NCI-H748 (cell line): ENCODE results near the gene P3H1.

Experiments
- DNase-seq: peaks from one replicate; lab custom pipeline; 2025; ENCODE audit not compliant: unreplicated experiment; lab: John Stamatoyannopoulos, UW

Gene P3H1

GRCh38 chr1:42746436-42747105 is 20.3 kb downstream of the P3H1 start:
- no peak for DNase-seq

GRCh38 chr1:42745851-42746250 is 21.0 kb downstream of the P3H1 start:
- no peak for DNase-seq

- DNase-seq, result no peak
Measured at GRCh38 chr1:42744148-42744413, 22.7 kb downstream of the P3H1 start.

- DNase-seq, result no peak
Measured at GRCh38 chr1:42743317-42744147, 23.3 kb downstream of the P3H1 start.

DNA sequence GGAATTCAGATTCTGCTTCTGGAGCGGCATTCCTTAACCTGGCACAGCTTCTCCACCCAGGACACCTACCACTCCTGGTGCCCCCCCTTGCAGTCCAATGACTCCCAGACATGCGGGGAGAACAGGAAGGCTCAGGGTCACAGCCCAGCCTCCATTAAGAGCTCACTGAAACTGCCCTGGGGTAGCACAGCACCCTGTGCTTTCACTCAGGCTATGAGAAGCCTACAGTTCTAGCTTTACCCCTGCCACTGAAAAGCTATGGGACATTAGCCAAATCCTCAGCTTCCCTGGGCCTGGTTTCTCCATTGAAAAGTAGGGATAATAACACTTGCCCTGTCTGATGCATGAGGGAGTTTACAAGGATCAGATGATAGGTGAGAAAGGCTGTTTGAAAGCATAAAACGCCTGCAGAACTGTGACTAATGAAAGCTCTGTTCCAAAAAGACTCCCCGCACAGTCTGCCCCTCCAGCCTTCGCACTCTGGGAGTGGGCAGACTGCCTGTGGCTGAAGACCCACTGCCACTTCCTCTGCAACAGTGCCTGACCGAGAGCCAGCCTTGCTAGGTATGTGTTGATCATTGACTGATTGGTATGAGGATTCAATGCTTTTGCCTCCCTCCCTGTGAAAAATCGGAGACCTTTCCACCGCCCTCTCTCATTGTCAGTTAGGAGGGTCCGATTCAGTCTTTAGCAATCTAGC is 24.1 kb downstream of the P3H1 start:
- DNase-seq, result no peak

DNA sequence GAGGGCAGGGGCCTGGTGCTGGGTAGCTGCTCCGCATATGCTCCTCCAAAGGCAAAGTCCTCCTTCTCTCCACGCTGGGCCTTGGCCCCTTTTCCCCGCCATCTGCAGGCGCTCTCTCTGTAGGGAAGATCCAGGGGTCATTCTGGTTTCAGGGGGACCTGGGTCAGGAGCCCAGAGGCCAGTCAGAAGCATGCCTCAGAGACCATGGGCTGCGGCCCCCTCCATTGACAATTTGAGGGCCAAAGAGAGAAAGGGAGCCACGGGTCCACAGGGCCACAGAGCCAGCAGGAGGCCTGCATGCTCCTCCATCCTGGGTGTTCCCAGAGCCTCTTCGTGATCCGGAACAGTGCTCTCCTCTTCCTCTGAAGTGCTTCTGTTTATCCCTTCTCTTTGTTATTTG is 24.7 kb downstream of the P3H1 start:
- DNase-seq, result no peak

DNA sequence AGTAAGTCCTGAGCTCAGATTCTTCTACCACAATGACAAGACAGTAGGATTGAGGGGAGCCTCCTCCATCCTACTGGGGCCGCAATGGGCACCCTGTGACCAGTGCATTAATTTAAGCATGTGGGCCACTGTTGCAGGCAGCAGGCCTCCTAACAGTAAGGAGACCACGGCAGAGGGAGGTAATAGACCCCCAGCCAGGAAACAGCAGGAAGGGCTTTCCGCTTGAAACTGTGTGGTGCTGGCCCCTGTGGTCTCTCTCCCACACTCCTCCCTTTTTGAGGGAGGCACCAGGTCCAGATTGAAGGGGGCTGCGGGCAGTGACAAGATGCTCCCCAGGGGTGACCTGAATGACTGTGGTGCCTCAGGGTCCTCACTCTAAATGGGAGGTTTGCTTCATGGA is 25.1 kb downstream of the P3H1 start:
- DNase-seq, result no peak

- no peak for DNase-seq
Measured at GRCh38 chr1:42740851-42741580, 25.8 kb downstream of the P3H1 start.

- no peak for DNase-seq
Measured at GRCh38 chr1:42739753-42740700, 26.8 kb downstream of the P3H1 start, which contains the start of gene CLDN19. CLDN19 (minus strand) TSS chr1:42740236; CDS start chr1:42740063, 173 bp downstream.

DNA sequence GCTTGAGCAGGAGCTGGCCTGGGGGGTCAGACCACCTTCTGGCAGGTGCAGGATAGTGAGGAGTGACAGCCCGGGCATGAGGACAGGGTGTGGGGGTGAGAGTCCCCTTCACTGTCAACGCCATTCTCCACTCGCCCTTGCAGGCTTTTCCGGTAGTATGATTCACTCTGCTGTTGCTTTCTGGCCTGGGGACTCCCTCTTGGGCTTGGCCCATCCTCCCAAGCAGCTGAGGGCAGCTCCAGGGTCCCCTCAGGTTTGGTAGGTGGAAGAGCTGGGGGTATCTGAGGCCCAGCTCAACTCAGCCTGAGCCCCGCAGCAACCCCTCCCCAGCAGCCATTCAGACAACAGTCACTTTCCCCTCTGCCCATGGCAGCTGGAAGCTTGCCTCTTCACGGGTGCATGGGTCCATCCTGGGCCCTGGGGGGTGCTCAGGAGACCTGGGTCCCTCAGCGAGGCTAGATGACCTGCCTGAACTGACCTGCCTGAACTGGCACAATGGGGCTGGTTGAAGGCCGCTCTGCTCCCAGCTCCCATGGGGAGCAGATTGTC is 28.1 kb downstream of the P3H1 start:
- DNase-seq, result no peak

GRCh38 chr1:42737986-42738677 is 28.7 kb downstream of the P3H1 start:
- DNase-seq, result no peak

DNA sequence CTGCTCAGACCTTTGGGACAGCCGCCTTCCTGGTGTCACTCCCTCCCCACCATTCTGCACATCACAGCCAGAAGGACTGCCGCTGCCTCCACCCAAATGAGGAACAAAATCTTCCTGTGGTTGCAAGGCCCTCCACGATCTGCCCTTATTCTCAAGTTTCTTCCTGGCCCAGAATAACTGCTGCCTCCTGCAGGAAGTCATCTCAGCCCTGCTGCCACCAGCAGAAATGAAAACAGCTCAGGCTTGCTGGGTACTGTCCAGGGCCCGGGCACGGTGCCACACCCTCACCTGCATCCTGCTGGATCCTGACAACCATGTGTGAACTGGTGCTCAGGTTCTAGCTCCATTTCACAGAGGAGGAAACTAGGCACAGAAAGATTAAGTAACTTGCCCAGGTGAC is 29.6 kb downstream of the P3H1 start:
- no peak for DNase-seq

GRCh38 chr1:42736571-42737200 is 30.1 kb downstream of the P3H1 start:
- no peak for DNase-seq

- DNase-seq, result peak; percentile 67
Measured at GRCh38 chr1:42736152-42736551, 30.7 kb downstream of the P3H1 start.

GRCh38 chr1:42735477-42736105 is 31.2 kb downstream of the P3H1 start:
- no peak for DNase-seq

GRCh38 chr1:42735056-42735455 is 31.8 kb downstream of the P3H1 start:
- no peak for DNase-seq

- DNase-seq, result no peak
Measured at GRCh38 chr1:42734201-42735035, 32.4 kb downstream of the P3H1 start.
